Fibroblast of lung (primary cell): ENCODE data around the gene AKNA. TPM values are rescaled to one million over a fixed set of nuclear protein-coding genes. Genes with fewer than 3 reads are reported as not detected.

ENCODE experiments used
- DNase-seq, 2 donors: peaks; one replicate each; pipeline versions ENCODE4 v3.0.0 to v3.0.0-alpha.2; 2010; ENCODE audit warnings: low read depth in 2 of 2
- H2AFZ ChIP-seq: 2 replicates; pipeline ENCODE4 v1.5.1; 2012; ENCODE audit warnings: low read length, control low read depth, inconsistent platforms
- H3K27ac ChIP-seq: 2 replicates; pipeline ENCODE4 v1.5.1; 2011; ENCODE audit warnings: low read length, control low read depth; ENCODE audit not compliant: insufficient read depth
- H3K27me3 ChIP-seq: 2 replicates; pipeline ENCODE4 v1.5.1; 2011; ENCODE audit warnings: mild to moderate bottlenecking, low read length; ENCODE audit not compliant: control insufficient read depth, insufficient read depth
- H3K36me3 ChIP-seq: 2 replicates; pipeline ENCODE4 v1.5.1; 2011; ENCODE audit warnings: low read length; ENCODE audit not compliant: control insufficient read depth, insufficient read depth
- H3K4me1 ChIP-seq: 2 replicates; pipeline ENCODE4 v1.5.1; 2011; ENCODE audit warnings: low read length; ENCODE audit not compliant: control insufficient read depth, insufficient read depth; ENCODE audit errors: extremely low read depth
- H3K4me2 ChIP-seq: 2 replicates; pipeline ENCODE4 v1.5.1; 2011; ENCODE audit warnings: low read length, control low read depth; ENCODE audit not compliant: insufficient read depth; ENCODE audit errors: extremely low read depth
- H3K4me3 ChIP-seq, 4 experiments: fragments of 200-600 bp in 1 of 4; sonication (generic) in 1 of 4; replicated peaks in 1 of 4; 2 replicates each; pipeline ENCODE4 v1.5.1; 2011 to 2016; ENCODE audit warnings: low read length in 4 of 4, low read depth in 3 of 4, mild to moderate bottlenecking in 3 of 4, control low read depth in 2 of 4, inconsistent platforms in 1 of 4, mixed read lengths in 1 of 4; ENCODE audit not compliant: insufficient read depth in 1 of 4; ENCODE audit errors: control extremely low read depth in 1 of 4
- H3K79me2 ChIP-seq: 2 replicates; pipeline ENCODE4 v1.5.1; 2012; ENCODE audit warnings: mild to moderate bottlenecking, low read length, inconsistent platforms; ENCODE audit not compliant: control insufficient read depth, insufficient read depth
- H3K9ac ChIP-seq: 2 replicates; pipeline ENCODE4 v1.5.1; 2011; ENCODE audit warnings: mild to moderate bottlenecking, low read length, control low read depth; ENCODE audit not compliant: insufficient read depth
- H3K9me3 ChIP-seq: 2 replicates; pipeline ENCODE4 v1.5.1; 2012; ENCODE audit warnings: low read depth, low read length; ENCODE audit not compliant: control insufficient read depth, insufficient read depth
- H4K20me1 ChIP-seq: 2 replicates; pipeline ENCODE4 v1.5.1; 2011; ENCODE audit warnings: low read length; ENCODE audit not compliant: control insufficient read depth, insufficient read depth; ENCODE audit errors: extremely low read depth
- EZH2 ChIP-seq: IDR thresholded peaks from 2 replicates; pipeline ENCODE4 v1.5.1; 2012; ENCODE audit warnings: low read length, control low read depth, mild to moderate bottlenecking; ENCODE audit errors: missing control alignments
- polyA plus RNA-seq, 2 donors: library from polyadenylated mRNA; depleted of rRNA in 1 of 2; stranded (reverse) in 1 of 2; unstranded in 1 of 2; fragments of >200 nt; gene quantifications; 2 replicates each; pipeline ENCODE4 v1.2.1, GENCODE V29; 2011 to 2012; ENCODE audit warnings: missing spikeins in 1 of 2
- total RNA-seq: library from RNA; depleted of rRNA; stranded (reverse); fragments of >200 nt; gene quantifications from 2 replicates; pipeline ENCODE4 v1.2.1, GENCODE V29; 2014
- TF ChIP-seq, protein P1 (sequence below), 2 donors: IDR thresholded peaks in 1 of 2; conservative IDR thresholded peaks in 1 of 2; 1 replicate in 1 of 2; 2 replicates in 1 of 2; pipeline ENCODE4 v1.5.1; 2011 to 2012; ENCODE audit warnings: low read length in 2 of 2, control low read depth in 1 of 2, inconsistent platforms in 1 of 2, low read depth in 1 of 2, mild to moderate bottlenecking in 1 of 2

The AKNA gene
- total and polyA plus RNA-seq, 2 donors (not counting 1 experiment from before 2014, with no cell fraction given), result 5.6 to 19.3 TPM

DNA sequence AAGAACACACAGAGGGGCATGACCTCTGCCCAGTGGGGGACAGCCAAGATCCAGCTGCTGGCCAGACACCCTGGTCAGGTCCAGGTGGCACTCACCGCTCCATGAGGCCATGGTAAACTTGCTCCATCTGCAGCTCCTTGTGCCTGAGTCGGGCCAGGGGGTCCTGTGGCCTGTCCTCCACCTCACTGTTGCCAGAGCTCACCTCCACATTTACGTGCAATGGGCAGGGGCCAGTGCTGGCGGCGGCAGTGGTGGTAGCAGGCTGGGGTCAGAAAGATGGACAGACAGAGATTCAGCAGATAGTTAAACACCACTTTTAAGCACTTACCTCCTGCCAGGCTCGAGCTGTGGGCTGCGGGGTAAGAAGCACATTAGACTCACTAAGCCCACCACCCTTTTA is 28.0 kb downstream of the AKNA start:
- Histone ChIP-seq H3K79me2 (no peaks in the 10 kb centered on the region), H3K9me3 (no peaks in the 10 kb centered on the region), H3K9ac (no peak overlapping the region), H3K4me1 (peaks cover 6% of the 10 kb centered on the region), H3K4me2 (no peak overlapping the region), H3K27me3 (no peaks in the 10 kb centered on the region), H4K20me1 (no peaks in the 10 kb centered on the region), H3K36me3 (peaks cover 22% of the 10 kb centered on the region), H3K27ac (no peak overlapping the region), H3K4me3 (no peak overlapping the region), H2AFZ (no peak overlapping the region)
- TF ChIP-seq, protein P1, sequence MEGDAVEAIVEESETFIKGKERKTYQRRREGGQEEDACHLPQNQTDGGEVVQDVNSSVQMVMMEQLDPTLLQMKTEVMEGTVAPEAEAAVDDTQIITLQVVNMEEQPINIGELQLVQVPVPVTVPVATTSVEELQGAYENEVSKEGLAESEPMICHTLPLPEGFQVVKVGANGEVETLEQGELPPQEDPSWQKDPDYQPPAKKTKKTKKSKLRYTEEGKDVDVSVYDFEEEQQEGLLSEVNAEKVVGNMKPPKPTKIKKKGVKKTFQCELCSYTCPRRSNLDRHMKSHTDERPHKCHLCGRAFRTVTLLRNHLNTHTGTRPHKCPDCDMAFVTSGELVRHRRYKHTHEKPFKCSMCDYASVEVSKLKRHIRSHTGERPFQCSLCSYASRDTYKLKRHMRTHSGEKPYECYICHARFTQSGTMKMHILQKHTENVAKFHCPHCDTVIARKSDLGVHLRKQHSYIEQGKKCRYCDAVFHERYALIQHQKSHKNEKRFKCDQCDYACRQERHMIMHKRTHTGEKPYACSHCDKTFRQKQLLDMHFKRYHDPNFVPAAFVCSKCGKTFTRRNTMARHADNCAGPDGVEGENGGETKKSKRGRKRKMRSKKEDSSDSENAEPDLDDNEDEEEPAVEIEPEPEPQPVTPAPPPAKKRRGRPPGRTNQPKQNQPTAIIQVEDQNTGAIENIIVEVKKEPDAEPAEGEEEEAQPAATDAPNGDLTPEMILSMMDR (conservative IDR thresholded peaks at IDR 0.05 in 1 of 2, IDR thresholded peaks at IDR 0.05 in 1 of 2; ENCODE audit: low read depth in 1 of 2, low read length in 2 of 2), result no peak
- no peak for TF ChIP-seq EZH2
- no peak for DNase-seq

GRCh38 chr9:114357911-114358328 is 29.9 kb downstream of the AKNA start:
- H3K4me1 ChIP-seq, result no peaks in the 10 kb centered on the region
- H3K36me3 ChIP-seq, result peaks cover 21% of the 10 kb centered on the region
- no peaks in the 10 kb centered on the region for H3K27me3 ChIP-seq
- H3K79me2 ChIP-seq, result no peaks in the 10 kb centered on the region
- H3K9me3 ChIP-seq, result no peaks in the 10 kb centered on the region
- TF ChIP-seq, protein P1 (conservative IDR thresholded peaks at IDR 0.05 in 1 of 2, IDR thresholded peaks at IDR 0.05 in 1 of 2; ENCODE audit: low read depth in 1 of 2, low read length in 2 of 2), result no peak
- no peak for TF ChIP-seq EZH2
- no peaks in the 10 kb centered on the region for H4K20me1 ChIP-seq
- H3K27ac ChIP-seq, result no peak overlapping the region
- DNase-seq, result no peak
- H3K4me2 ChIP-seq, result no peak overlapping the region
- no peak overlapping the region for H3K9ac ChIP-seq
- H3K4me3 ChIP-seq, result no peak overlapping the region
- H2AFZ ChIP-seq, result no peak overlapping the region

GRCh38 chr9:114357360-114357759 is 30.4 kb downstream of the AKNA start:
- TF ChIP-seq, protein P1 (conservative IDR thresholded peaks at IDR 0.05 in 1 of 2, IDR thresholded peaks at IDR 0.05 in 1 of 2; ENCODE audit: low read depth in 1 of 2, low read length in 2 of 2), result no peak
- TF ChIP-seq EZH2, result no peak
- DNase-seq, result no peak
- no peak overlapping the region for H3K4me3 ChIP-seq
- H3K4me2 ChIP-seq, result no peak overlapping the region
- H3K9ac ChIP-seq, result no peak overlapping the region
- no peaks in the 10 kb centered on the region for H3K79me2 ChIP-seq
- H3K27me3 ChIP-seq, result no peaks in the 10 kb centered on the region
- no peaks in the 10 kb centered on the region for H3K9me3 ChIP-seq
- H3K4me1 ChIP-seq, result no peaks in the 10 kb centered on the region
- H4K20me1 ChIP-seq, result no peaks in the 10 kb centered on the region
- H3K27ac ChIP-seq, result no peak overlapping the region
- peaks cover 21% of the 10 kb centered on the region for H3K36me3 ChIP-seq
- H2AFZ ChIP-seq, result no peak overlapping the region
